HCT116 (cell line): Measurements from ENCODE around the gene SFR1. TPM values are rescaled to one million over a fixed set of nuclear protein-coding genes. Genes with fewer than 3 reads are reported as not detected.
A peak's percentile ranks its signal among the peaks of the same experiment; 100 is the strongest.

Source experiments
- ATAC-seq: fragments of 200-7000 bp; cut with Tn5 transposase; 2 replicates; pipeline ENCODE4 v1.9.1; 2020; ENCODE audit warnings: mild to moderate bottlenecking, moderate library complexity
- BruUV-seq: library from RNA; stranded (reverse); fragments of 400-500 nt; replicated peaks from 2 replicates; lab custom pipeline; 2021; lab: Mats Ljungman, UMichigan
- CTCF ChIA-PET: fragments of 300-600 bp; sonication (Branson Sonifier 250); formaldehyde crosslinking; loops from one replicate; lab custom pipeline; 2021; ENCODE audit warnings: antibody characterized with exemption; lab: Charles Lee
- POLR2A ChIA-PET: fragments of 300-600, 350-600 bp; sonication (Branson Sonifier 250); formaldehyde crosslinking; loops from one replicate; lab custom pipeline; 2021; ENCODE audit warnings: antibody characterized with exemption; lab: Charles Lee
- RAD21 ChIA-PET, 2 experiments: fragments of 300-600 bp; sonication (Branson Sonifier 250); formaldehyde crosslinking; loops; one replicate each; lab custom pipeline; 2023; ENCODE audit warnings: low total read pairs in 2 of 2; ENCODE audit not compliant: uncharacterized antibody in 2 of 2, unreplicated experiment in 2 of 2, low non-redundant PET in 1 of 2; lab: Charles Lee
- DNase-seq: peaks from one replicate; pipeline ENCODE4 v3.0.0-alpha.2; 2010; ENCODE audit warnings: low read depth, low spot score
- H2AFZ ChIP-seq: fragments of 200-600 bp; shearing (Covaris generic), sonication (generic); 2 replicates; pipeline ENCODE4 v1.6.1; 2017; ENCODE audit warnings: low read depth, mixed run types, mixed read lengths, antibody characterized with exemption, low read length; ENCODE audit not compliant: poor library complexity, severe bottlenecking
- H3K27ac ChIP-seq: 2 replicates; pipeline ENCODE4 v1.5.1; 2012; ENCODE audit warnings: low read depth, low read length
- H3K27me3 ChIP-seq: fragments of 200-600 bp; sonication (generic); 2 replicates; pipeline ENCODE4 v1.6.1; 2016; ENCODE audit warnings: mixed run types, low read length, mixed read lengths; ENCODE audit not compliant: insufficient read depth
- H3K36me3 ChIP-seq, 2 experiments: fragments of 200-500 bp in 1 of 2; fragments of 200-600 bp in 1 of 2; sonication (Bioruptor generic) in 1 of 2; sonication (generic) in 1 of 2; 2 replicates each; pipeline versions ENCODE4 v1.5.1 to v1.6.1; 2014 to 2016; ENCODE audit warnings: low read length in 2 of 2, inconsistent platforms in 1 of 2, mixed read lengths in 1 of 2, mixed run types in 1 of 2; ENCODE audit not compliant: insufficient read depth in 2 of 2, control insufficient read depth in 1 of 2
- H3K4me1 ChIP-seq, 2 experiments: fragments of 200-600 bp in 1 of 2; sonication (generic) in 1 of 2; 2 replicates each; pipeline versions ENCODE4 v1.5.1 to v1.6.1; 2012 to 2017; ENCODE audit warnings: low read length in 2 of 2, inconsistent platforms in 1 of 2, mild to moderate bottlenecking in 1 of 2, mixed read lengths in 1 of 2, mixed run types in 1 of 2, moderate library complexity in 1 of 2; ENCODE audit not compliant: insufficient read depth in 2 of 2, control insufficient read depth in 1 of 2
- H3K4me2 ChIP-seq: fragments of 200-600 bp; sonication (generic); 2 replicates; pipeline ENCODE4 v1.6.1; 2017; ENCODE audit warnings: mixed run types, low read length, mixed read lengths
- H3K4me3 ChIP-seq, 2 experiments: fragments of 200-600 bp in 1 of 2; sonication (generic) in 1 of 2; replicated peaks in 1 of 2; 2 replicates each; pipeline ENCODE4 v1.5.1; 2011 to 2016; ENCODE audit warnings: low read length in 2 of 2, control low read depth in 1 of 2, low read depth in 1 of 2, mild to moderate bottlenecking in 1 of 2, mixed read lengths in 1 of 2, mixed run types in 1 of 2
- H3K79me2 ChIP-seq: fragments of 200-600 bp; sonication (generic); 2 replicates; pipeline ENCODE4 v1.6.1; 2017; ENCODE audit warnings: mild to moderate bottlenecking, mixed run types, low read length, moderate library complexity, mixed read lengths; ENCODE audit not compliant: insufficient read depth
- H3K9ac ChIP-seq: fragments of 200-600 bp; sonication (generic); 2 replicates; pipeline ENCODE4 v1.6.1; 2016; ENCODE audit warnings: low read length, mixed read lengths
- H3K9me2 ChIP-seq: fragments of 200-600 bp; sonication (generic), shearing (Covaris generic); 2 replicates; pipeline ENCODE4 v1.6.1; 2017; ENCODE audit warnings: mixed run types, mild to moderate bottlenecking, moderate library complexity; ENCODE audit not compliant: insufficient read depth
- H3K9me3 ChIP-seq, 2 experiments: fragments of 200-500 bp in 1 of 2; fragments of 200-600 bp in 1 of 2; sonication (Bioruptor generic) in 1 of 2; sonication (generic) in 1 of 2; 2 replicates each; pipeline ENCODE4 v1.6.1; 2014 to 2017; ENCODE audit warnings: low read length in 2 of 2, mixed read lengths in 2 of 2, inconsistent platforms in 1 of 2, low read depth in 1 of 2, mild to moderate bottlenecking in 1 of 2, mixed run types in 1 of 2, moderate library complexity in 1 of 2; ENCODE audit not compliant: control insufficient read depth in 1 of 2, insufficient read depth in 1 of 2
- H4K20me1 ChIP-seq: fragments of 200-600 bp; sonication (generic), shearing (Covaris generic); 2 replicates; pipeline ENCODE4 v1.6.1; 2017; ENCODE audit warnings: mixed run types, mild to moderate bottlenecking, moderate library complexity; ENCODE audit not compliant: insufficient read depth
- ATF3 ChIP-seq: IDR thresholded peaks from 2 replicates; pipeline ENCODE4 v1.6.1; 2012
- CBX3 ChIP-seq: IDR thresholded peaks from 2 replicates; pipeline ENCODE4 v1.6.1; 2012; ENCODE audit warnings: low read depth
- CEBPB ChIP-seq: IDR thresholded peaks from 2 replicates; pipeline ENCODE4 v1.6.1; 2012; ENCODE audit warnings: low read depth
- CTCF ChIP-seq, 3 experiments: fragments of 200-600 bp in 1 of 3; sonication (generic) in 1 of 3; IDR thresholded peaks in 2 of 3; conservative IDR thresholded peaks in 1 of 3; 2 replicates each; pipeline ENCODE4 v1.5.1; 2012 to 2017; ENCODE audit warnings: low read depth in 2 of 3, low read length in 2 of 3, antibody characterized with exemption in 1 of 3, borderline replicate concordance in 1 of 3, control low read depth in 1 of 3, mild to moderate bottlenecking in 1 of 3, mixed read lengths in 1 of 3, mixed run types in 1 of 3, moderate library complexity in 1 of 3; ENCODE audit not compliant: insufficient read depth in 1 of 3
- EGR1 ChIP-seq: IDR thresholded peaks from 2 replicates; pipeline ENCODE4 v1.6.1; 2012; ENCODE audit warnings: low read depth
- EZH2phosphoT487 ChIP-seq: fragments of 200-600 bp; IDR thresholded peaks from 2 replicates; pipeline ENCODE4 v1.6.1; 2018; ENCODE audit warnings: antibody characterized with exemption, borderline replicate concordance
- FOSL1 ChIP-seq: IDR thresholded peaks from 2 replicates; pipeline ENCODE4 v1.6.1; 2012; ENCODE audit warnings: low read depth
- JUND ChIP-seq: IDR thresholded peaks from 2 replicates; pipeline ENCODE4 v1.6.1; 2012
- MAX ChIP-seq: IDR thresholded peaks from 2 replicates; pipeline ENCODE4 v1.6.1; 2012
- POLR2A ChIP-seq: IDR thresholded peaks from 2 replicates; pipeline ENCODE4 v1.7.0; 2011; ENCODE audit warnings: borderline replicate concordance; ENCODE audit not compliant: insufficient read depth, insufficient read length; ENCODE audit errors: extremely low read depth
- POLR2AphosphoS5 ChIP-seq: IDR thresholded peaks from 2 replicates; pipeline ENCODE4 v1.6.1; 2011; ENCODE audit warnings: mild to moderate bottlenecking, low read depth, low read length, moderate library complexity
- RAD21 ChIP-seq: IDR thresholded peaks from 2 replicates; pipeline ENCODE4 v1.6.1; 2012; ENCODE audit warnings: low read depth, mild to moderate bottlenecking
- SIN3A ChIP-seq: IDR thresholded peaks from 2 replicates; pipeline ENCODE4 v1.6.1; 2012; ENCODE audit warnings: low read depth
- SP1 ChIP-seq: IDR thresholded peaks from 2 replicates; pipeline ENCODE4 v1.6.1; 2012; ENCODE audit warnings: low read depth
- TCF7L2 ChIP-seq: IDR thresholded peaks from 2 replicates; pipeline ENCODE4 v1.7.0; 2011; ENCODE audit warnings: borderline replicate concordance, inconsistent platforms; ENCODE audit not compliant: insufficient read depth, insufficient read length; ENCODE audit errors: extremely low read depth
- YY1 ChIP-seq: IDR thresholded peaks from 2 replicates; pipeline ENCODE4 v1.6.1; 2011; ENCODE audit warnings: low read length, low read depth, moderate library complexity, mild to moderate bottlenecking; ENCODE audit not compliant: insufficient replicate concordance; ENCODE audit errors: extremely low read depth
- ZBTB33 ChIP-seq: IDR thresholded peaks from 2 replicates; pipeline ENCODE4 v1.6.1; 2011; ENCODE audit warnings: mild to moderate bottlenecking, low read length, moderate library complexity; ENCODE audit not compliant: insufficient replicate concordance; ENCODE audit errors: extremely low read depth
- ZFX ChIP-seq: fragments of 450-650 bp; IDR thresholded peaks from 2 replicates; pipeline ENCODE4 v1.6.1; 2017
- intact Hi-C: fragments of 100-400 bp; cut with micrococcal nuclease; formaldehyde crosslinking; loops from 2 replicates; pipeline ENCODE4 v1.10.0; 2022
- total RNA-seq: library from RNA; stranded (reverse); gene quantifications from one replicate; pipeline ENCODE4 v1.2.1, GENCODE V29; 2021; ENCODE audit not compliant: unreplicated experiment

The SFR1 gene
- total RNA-seq, 1 experiment from 2014 or later: 38.5 TPM

- ChIA-PET CTCF (interaction anchor here (0.6 kb wide), 1 partner anchor 17 kb away, joined by 3 read pairs; no protein-coding TSS in a partner anchor), RAD21 (no interaction called here), POLR2A (interaction anchor here (0.7 kb wide), 1 partner anchor 21 kb away, joined by 3 read pairs; the partner anchor contains the start of gene SFR1)
- no TSS peak for BruUV-seq
- Histone ChIP-seq H3K36me3 (peaks cover 0 to 4% of the 10 kb centered on the region in 2 experiments; a peak in 1 of 4 replicates), H3K4me1 (peaks cover 0 to 22% of the 10 kb centered on the region in 2 experiments; a peak in 2 of 4 replicates), H3K9ac (no peak overlapping the region), H3K4me3 (no peak overlapping the region), H3K9me2 (no peaks in the 10 kb centered on the region), H2AFZ (peak overlapping the region; percentile 61), H3K4me2 (no peak overlapping the region), H3K79me2 (no peaks in the 10 kb centered on the region), H3K27ac (no peak overlapping the region), H3K27me3 (no peaks in the 10 kb centered on the region), H4K20me1 (no peaks in the 10 kb centered on the region), H3K9me3 (no peaks in the 10 kb centered on the region)
- ATAC-seq (no peak), DNase-seq (no peak)
- intact Hi-C loops: no loop called here
- TF ChIP-seq CEBPB: no peak
- no peak for TF ChIP-seq POLR2AphosphoS5
- no peak for TF ChIP-seq SIN3A
- TF ChIP-seq FOSL1: no peak
- no peak for TF ChIP-seq POLR2A
- no peak for TF ChIP-seq SP1
- no peak for TF ChIP-seq ATF3
- TF ChIP-seq ZFX: no peak
- TF ChIP-seq CTCF (IDR thresholded peaks at IDR 0.05 in 2 of 3, conservative IDR thresholded peaks at IDR 0.05 in 1 of 3; ENCODE audit: borderline replicate concordance in 1 of 3, insufficient read depth in 1 of 3, low read depth in 2 of 3, low read length in 2 of 3): no peak
These were observed 21.2 kb upstream of the SFR1 start for GRCh38 chr10:104100795-104101194.

GRCh38 chr10:104101902-104102301 is 20.1 kb upstream of the SFR1 start:
- ATAC-seq: no peak
- Histone ChIP-seq H2AFZ (no peak overlapping the region), H3K4me1 (peaks cover 0 to 22% of the 10 kb centered on the region in 2 experiments; a peak in 2 of 4 replicates), H3K27ac (no peak overlapping the region), H4K20me1 (no peaks in the 10 kb centered on the region), H3K27me3 (no peaks in the 10 kb centered on the region), H3K9me3 (no peaks in the 10 kb centered on the region), H3K36me3 (peaks cover 0 to under 1% of the 10 kb centered on the region in 2 experiments; a peak in 1 of 4 replicates), H3K9ac (no peak overlapping the region), H3K9me2 (no peaks in the 10 kb centered on the region), H3K4me3 (no peak overlapping the region), H3K4me2 (no peak overlapping the region), H3K79me2 (no peaks in the 10 kb centered on the region)
- intact Hi-C loops: no loop called here
- no peak for DNase-seq
- BruUV-seq: no TSS peak
- CTCF ChIA-PET: no interaction called here
- POLR2A ChIA-PET: no interaction called here
- RAD21 ChIA-PET: no interaction called here
- TF ChIP-seq SIN3A (no peak), MAX (no peak), TCF7L2 (no peak), RAD21 (no peak), JUND (no peak), CBX3 (no peak), YY1 (no peak), EZH2phosphoT487 (no peak), ZFX (no peak), EGR1 (no peak), ZBTB33 (no peak)
